ENCODE measurements around the gene TBC1D5. TPM values are rescaled to one million over a fixed set of nuclear protein-coding genes. Genes with fewer than 3 reads are reported as not detected.

The TBC1D5 gene
- total RNA-seq, 1 donor from 2014 or later: 55.6 TPM

DNA sequence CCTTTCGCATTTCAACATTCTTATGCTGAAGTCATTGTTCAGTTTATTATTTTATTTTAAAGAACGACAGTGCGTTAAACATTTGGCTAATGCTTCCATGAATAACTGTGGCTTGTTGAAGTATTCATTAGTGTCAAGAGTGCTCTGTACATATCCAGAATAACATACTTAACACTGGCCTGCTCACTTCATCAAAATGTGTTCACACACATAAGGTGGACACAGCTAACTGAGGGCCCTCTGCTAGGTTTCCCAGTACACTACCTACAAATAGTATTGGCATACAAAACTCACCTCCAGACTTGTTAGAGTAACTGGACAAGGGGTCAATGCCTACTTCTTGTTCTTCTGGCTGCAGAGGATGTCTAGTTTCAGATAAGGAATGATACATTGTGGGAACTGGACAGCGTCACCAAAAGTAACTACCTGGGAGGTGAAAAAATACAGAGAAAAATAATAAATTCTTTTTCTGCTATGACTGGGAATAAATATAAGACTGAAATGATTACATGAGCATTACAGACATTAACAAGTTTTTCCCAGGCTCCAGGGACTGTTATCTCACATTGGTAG is 234.2 kb downstream of the TBC1D5 start:
- Mint-ChIP-seq H3K9me3 (ENCODE audit: low read depth) (no peaks in the 10 kb centered on the region), H3K27me3 (no peaks in the 10 kb centered on the region), H3K4me1 (ENCODE audit: low read depth) (peaks cover 6% of the 10 kb centered on the region), H3K27ac (no peak overlapping the region), H3K36me3 (ENCODE audit: insufficient read depth) (no peaks in the 10 kb centered on the region), H3K4me3 (ENCODE audit: low read depth) (no peak overlapping the region)
- no peak for DNase-seq (ENCODE audit: low spot score, unreplicated experiment)
- TF ChIP-seq, protein P1, sequence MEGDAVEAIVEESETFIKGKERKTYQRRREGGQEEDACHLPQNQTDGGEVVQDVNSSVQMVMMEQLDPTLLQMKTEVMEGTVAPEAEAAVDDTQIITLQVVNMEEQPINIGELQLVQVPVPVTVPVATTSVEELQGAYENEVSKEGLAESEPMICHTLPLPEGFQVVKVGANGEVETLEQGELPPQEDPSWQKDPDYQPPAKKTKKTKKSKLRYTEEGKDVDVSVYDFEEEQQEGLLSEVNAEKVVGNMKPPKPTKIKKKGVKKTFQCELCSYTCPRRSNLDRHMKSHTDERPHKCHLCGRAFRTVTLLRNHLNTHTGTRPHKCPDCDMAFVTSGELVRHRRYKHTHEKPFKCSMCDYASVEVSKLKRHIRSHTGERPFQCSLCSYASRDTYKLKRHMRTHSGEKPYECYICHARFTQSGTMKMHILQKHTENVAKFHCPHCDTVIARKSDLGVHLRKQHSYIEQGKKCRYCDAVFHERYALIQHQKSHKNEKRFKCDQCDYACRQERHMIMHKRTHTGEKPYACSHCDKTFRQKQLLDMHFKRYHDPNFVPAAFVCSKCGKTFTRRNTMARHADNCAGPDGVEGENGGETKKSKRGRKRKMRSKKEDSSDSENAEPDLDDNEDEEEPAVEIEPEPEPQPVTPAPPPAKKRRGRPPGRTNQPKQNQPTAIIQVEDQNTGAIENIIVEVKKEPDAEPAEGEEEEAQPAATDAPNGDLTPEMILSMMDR (IDR thresholded peaks at IDR 0.05; ENCODE audit: unreplicated experiment): no peak

DNA sequence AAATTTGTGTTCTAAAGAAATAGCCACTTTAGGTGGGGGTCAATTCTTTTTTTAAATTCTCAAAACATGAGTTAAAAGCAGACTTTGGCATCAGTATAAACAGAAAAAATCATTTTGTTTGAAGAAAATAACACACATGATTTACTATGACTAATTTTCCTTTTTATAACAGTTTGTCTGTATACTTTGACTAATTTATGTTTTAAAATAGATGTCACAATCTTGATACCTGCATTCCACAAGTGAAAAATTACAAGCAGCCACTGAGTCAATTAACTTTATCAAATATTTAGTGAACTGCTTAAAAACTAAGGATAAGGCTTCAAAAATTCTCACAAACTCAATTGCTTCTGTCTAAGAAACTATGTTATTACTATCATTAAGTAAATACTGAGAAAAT is 235.0 kb downstream of the TBC1D5 start:
- no peak for DNase-seq (ENCODE audit: low spot score, unreplicated experiment)
- TF ChIP-seq, protein P1 (IDR thresholded peaks at IDR 0.05; ENCODE audit: unreplicated experiment): no peak
- Mint-ChIP-seq H3K9me3 (ENCODE audit: low read depth) (no peaks in the 10 kb centered on the region), H3K27ac (no peak overlapping the region), H3K4me3 (ENCODE audit: low read depth) (no peak overlapping the region), H3K4me1 (ENCODE audit: low read depth) (peaks cover 4% of the 10 kb centered on the region), H3K36me3 (ENCODE audit: insufficient read depth) (no peaks in the 10 kb centered on the region), H3K27me3 (no peaks in the 10 kb centered on the region)

DNA sequence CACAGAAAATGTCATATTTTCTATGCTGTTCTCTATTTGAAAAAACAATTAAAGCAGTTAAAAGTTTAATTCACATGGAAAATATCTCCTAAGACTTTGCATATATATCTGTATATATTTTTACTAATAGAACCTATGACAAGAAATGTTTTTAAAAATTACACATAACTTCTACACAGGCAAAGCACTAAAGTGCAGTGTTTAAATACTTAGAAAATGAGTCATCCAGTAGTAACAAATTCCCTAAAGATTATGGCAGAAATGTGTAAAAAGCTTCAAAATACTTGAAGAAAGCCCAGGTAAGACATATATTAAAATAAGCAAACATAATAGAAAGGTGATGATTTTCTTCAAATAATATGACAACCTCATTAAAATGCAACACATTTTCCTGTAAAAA is 236.6 kb downstream of the TBC1D5 start:
- Mint-ChIP-seq H3K9me3 (ENCODE audit: low read depth) (no peaks in the 10 kb centered on the region), H3K36me3 (ENCODE audit: insufficient read depth) (no peaks in the 10 kb centered on the region), H3K4me1 (ENCODE audit: low read depth) (peaks cover 4% of the 10 kb centered on the region), H3K4me3 (ENCODE audit: low read depth) (no peak overlapping the region), H3K27ac (no peak overlapping the region), H3K27me3 (no peaks in the 10 kb centered on the region)
- TF ChIP-seq, protein P1 (IDR thresholded peaks at IDR 0.05; ENCODE audit: unreplicated experiment): no peak
- no peak for DNase-seq (ENCODE audit: low spot score, unreplicated experiment)

DNA sequence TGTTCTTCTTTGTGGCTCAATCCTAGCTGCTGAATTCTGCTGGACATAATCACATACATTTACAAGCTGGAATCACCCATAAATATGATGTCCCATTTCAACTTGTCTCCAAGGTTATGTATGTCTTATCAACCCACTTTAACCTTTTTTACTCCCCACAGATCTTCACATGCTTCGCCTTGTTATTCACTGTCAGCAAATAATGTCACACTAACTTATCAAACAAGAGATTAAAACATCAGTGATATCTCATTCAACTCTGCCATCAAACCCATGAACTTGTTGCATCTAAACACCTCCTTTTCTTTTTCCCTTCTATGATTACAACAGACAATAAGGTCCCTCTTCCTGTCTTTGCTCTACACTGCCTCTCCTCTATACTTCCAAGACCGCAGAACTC is 240.7 kb downstream of the TBC1D5 start:
- Mint-ChIP-seq H3K27ac (no peak overlapping the region), H3K4me1 (ENCODE audit: low read depth) (peaks cover 2% of the 10 kb centered on the region), H3K9me3 (ENCODE audit: low read depth) (no peaks in the 10 kb centered on the region), H3K36me3 (ENCODE audit: insufficient read depth) (no peaks in the 10 kb centered on the region), H3K27me3 (no peaks in the 10 kb centered on the region), H3K4me3 (ENCODE audit: low read depth) (no peak overlapping the region)
- no peak for DNase-seq (ENCODE audit: low spot score, unreplicated experiment)
- TF ChIP-seq, protein P1 (IDR thresholded peaks at IDR 0.05; ENCODE audit: unreplicated experiment): no peak

DNA sequence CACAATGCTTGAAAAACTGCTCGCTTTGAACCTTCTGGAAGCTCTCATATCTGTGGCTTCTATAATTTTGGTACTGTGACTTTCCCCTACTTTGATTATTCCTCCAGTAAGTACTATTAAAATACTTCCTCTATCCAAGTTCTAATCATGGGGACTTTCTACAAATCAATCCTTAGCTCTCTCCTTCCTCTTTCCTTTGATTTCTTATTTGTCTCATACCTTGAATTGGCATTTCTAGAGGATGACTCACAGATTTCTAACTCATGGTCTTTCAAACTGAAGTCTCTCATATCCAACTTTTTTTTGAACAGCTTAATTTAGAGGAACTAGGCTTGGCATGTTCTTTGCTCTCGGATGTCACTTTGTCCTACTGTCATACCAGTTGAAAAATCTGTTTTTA is 241.8 kb downstream of the TBC1D5 start:
- Mint-ChIP-seq H3K27me3 (no peaks in the 10 kb centered on the region), H3K4me1 (ENCODE audit: low read depth) (peaks cover 2% of the 10 kb centered on the region), H3K27ac (no peak overlapping the region), H3K4me3 (ENCODE audit: low read depth) (no peak overlapping the region), H3K9me3 (ENCODE audit: low read depth) (no peaks in the 10 kb centered on the region), H3K36me3 (ENCODE audit: insufficient read depth) (no peaks in the 10 kb centered on the region)
- DNase-seq (ENCODE audit: low spot score, unreplicated experiment): no peak
- TF ChIP-seq, protein P1 (IDR thresholded peaks at IDR 0.05; ENCODE audit: unreplicated experiment): no peak
